Measurements from ENCODE around the gene BMP5.
"Not testable (repeated sequence)": the region's sequence is repeated elsewhere in the genome, so short reads cannot be mapped to it uniquely, and the experiment has no call there.

BMP5 gene

GRCh38 chr6:55875400-55875799 lies at the start of gene BMP5:
Gene BMP5, minus strand, starts transcription at chr6:55875590. Its CDS starts 725 bp downstream, at chr6:55874865.
- no peak within 1 kb of the TSS for H3K27ac ChIP-seq (ENCODE audit: low read depth, low read length)
- no peaks in the 10 kb centered on the region for H3K27me3 ChIP-seq (ENCODE audit: control insufficient read depth, insufficient read depth, low read length)
- H3K4me1 ChIP-seq (ENCODE audit: control insufficient read depth, insufficient read depth, low read length): no peaks in the 10 kb centered on the region
- no peak within 1 kb of the TSS for H3K4me3 ChIP-seq (ENCODE audit: low read length)
- no peaks in the 10 kb centered on the region for H3K36me3 ChIP-seq (ENCODE audit: control insufficient read depth, insufficient read depth, low read length)
- no peak within 1 kb of the TSS for H3K9ac ChIP-seq (ENCODE audit: low read length)

GRCh38 chr6:55922406-55922805 lies 47.0 kb upstream of the BMP5 start:
- Histone ChIP-seq H3K4me1 (ENCODE audit: control insufficient read depth, insufficient read depth, low read length) (no peaks in the 10 kb centered on the region), H3K27me3 (ENCODE audit: control insufficient read depth, insufficient read depth, low read length) (no peaks in the 10 kb centered on the region), H3K4me3 (ENCODE audit: low read length) (no peak overlapping the region), H3K9ac (ENCODE audit: low read length) (no peak overlapping the region), H3K36me3 (ENCODE audit: control insufficient read depth, insufficient read depth, low read length) (no peaks in the 10 kb centered on the region), H3K27ac (ENCODE audit: low read depth, low read length) (no peak overlapping the region)

GRCh38 chr6:55919716-55920308 lies 44.4 kb upstream of the BMP5 start:
- H3K4me1 ChIP-seq (ENCODE audit: control insufficient read depth, insufficient read depth, low read length): no peaks in the 10 kb centered on the region
- no peak overlapping the region for H3K27ac ChIP-seq (ENCODE audit: low read depth, low read length)
- no peaks in the 10 kb centered on the region for H3K27me3 ChIP-seq (ENCODE audit: control insufficient read depth, insufficient read depth, low read length)
- no peak overlapping the region for H3K4me3 ChIP-seq (ENCODE audit: low read length)
- no peaks in the 10 kb centered on the region for H3K36me3 ChIP-seq (ENCODE audit: control insufficient read depth, insufficient read depth, low read length)
- H3K9ac ChIP-seq (ENCODE audit: low read length): no peak overlapping the region

GRCh38 chr6:55918639-55919038 lies 43.2 kb upstream of the BMP5 start:
- H3K27me3 ChIP-seq (ENCODE audit: control insufficient read depth, insufficient read depth, low read length): no peaks in the 10 kb centered on the region
- H3K4me1 ChIP-seq (ENCODE audit: control insufficient read depth, insufficient read depth, low read length): no peaks in the 10 kb centered on the region
- H3K36me3 ChIP-seq (ENCODE audit: control insufficient read depth, insufficient read depth, low read length): no peaks in the 10 kb centered on the region
- no peak overlapping the region for H3K9ac ChIP-seq (ENCODE audit: low read length)
- no peak overlapping the region for H3K4me3 ChIP-seq (ENCODE audit: low read length)
- H3K27ac ChIP-seq (ENCODE audit: low read depth, low read length): no peak overlapping the region

GRCh38 chr6:55917751-55918415 lies 42.5 kb upstream of the BMP5 start:
- Histone ChIP-seq H3K4me3 (ENCODE audit: low read length) (no peak overlapping the region), H3K27ac (ENCODE audit: low read depth, low read length) (no peak overlapping the region), H3K4me1 (ENCODE audit: control insufficient read depth, insufficient read depth, low read length) (no peaks in the 10 kb centered on the region), H3K9ac (ENCODE audit: low read length) (no peak overlapping the region), H3K36me3 (ENCODE audit: control insufficient read depth, insufficient read depth, low read length) (no peaks in the 10 kb centered on the region), H3K27me3 (ENCODE audit: control insufficient read depth, insufficient read depth, low read length) (no peaks in the 10 kb centered on the region)

- H3K4me1 ChIP-seq (ENCODE audit: control insufficient read depth, insufficient read depth, low read length): no peaks in the 10 kb centered on the region
- H3K36me3 ChIP-seq (ENCODE audit: control insufficient read depth, insufficient read depth, low read length): no peaks in the 10 kb centered on the region
- H3K4me3 ChIP-seq (ENCODE audit: low read length): no peak overlapping the region
- no peak overlapping the region for H3K27ac ChIP-seq (ENCODE audit: low read depth, low read length)
- H3K27me3 ChIP-seq (ENCODE audit: control insufficient read depth, insufficient read depth, low read length): no peaks in the 10 kb centered on the region
- no peak overlapping the region for H3K9ac ChIP-seq (ENCODE audit: low read length)
These were observed 40.8 kb upstream of the BMP5 start for GRCh38 chr6:55916188-55916587.

- H3K36me3 ChIP-seq (ENCODE audit: control insufficient read depth, insufficient read depth, low read length): no peaks in the 10 kb centered on the region
- H3K27me3 ChIP-seq (ENCODE audit: control insufficient read depth, insufficient read depth, low read length): no peaks in the 10 kb centered on the region
- H3K4me1 ChIP-seq (ENCODE audit: control insufficient read depth, insufficient read depth, low read length): no peaks in the 10 kb centered on the region
- no peak overlapping the region for H3K4me3 ChIP-seq (ENCODE audit: low read length)
- H3K9ac ChIP-seq (ENCODE audit: low read length): no peak overlapping the region
- H3K27ac ChIP-seq (ENCODE audit: low read depth, low read length): no peak overlapping the region
These were observed 38.1 kb upstream of the BMP5 start for GRCh38 chr6:55913228-55914195.

- H3K9ac ChIP-seq (ENCODE audit: low read length); H3K27me3 ChIP-seq (ENCODE audit: control insufficient read depth, insufficient read depth, low read length); H3K4me3 ChIP-seq (ENCODE audit: low read length); H3K36me3 ChIP-seq (ENCODE audit: control insufficient read depth, insufficient read depth, low read length); H3K27ac ChIP-seq (ENCODE audit: low read depth, low read length); H3K4me1 ChIP-seq (ENCODE audit: control insufficient read depth, insufficient read depth, low read length): not testable (repeated sequence)
These were observed 35.1 kb upstream of the BMP5 start for GRCh38 chr6:55910466-55910865.

GRCh38 chr6:55909911-55910310 lies 34.5 kb upstream of the BMP5 start:
- H3K4me3 ChIP-seq (ENCODE audit: low read length): not testable (repeated sequence)

GRCh38 chr6:55902796-55903195 lies 27.4 kb upstream of the BMP5 start:
- H3K4me3 ChIP-seq (ENCODE audit: low read length): no peak overlapping the region
- H3K27me3 ChIP-seq (ENCODE audit: control insufficient read depth, insufficient read depth, low read length): no peaks in the 10 kb centered on the region
- no peak overlapping the region for H3K27ac ChIP-seq (ENCODE audit: low read depth, low read length)
- H3K36me3 ChIP-seq (ENCODE audit: control insufficient read depth, insufficient read depth, low read length): no peaks in the 10 kb centered on the region
- H3K4me1 ChIP-seq (ENCODE audit: control insufficient read depth, insufficient read depth, low read length): no peaks in the 10 kb centered on the region
- H3K9ac ChIP-seq (ENCODE audit: low read length): no peak overlapping the region

More at GRCh38 chr6:55909911-55910310, 34.5 kb upstream of the BMP5 start:
- H3K36me3 ChIP-seq (ENCODE audit: control insufficient read depth, insufficient read depth, low read length); H3K9ac ChIP-seq (ENCODE audit: low read length); H3K27me3 ChIP-seq (ENCODE audit: control insufficient read depth, insufficient read depth, low read length); H3K27ac ChIP-seq (ENCODE audit: low read depth, low read length); H3K4me1 ChIP-seq (ENCODE audit: control insufficient read depth, insufficient read depth, low read length): not testable (repeated sequence)

GRCh38 chr6:55901765-55902270 lies 26.4 kb upstream of the BMP5 start:
- Histone ChIP-seq H3K27ac (ENCODE audit: low read depth, low read length) (no peak overlapping the region), H3K27me3 (ENCODE audit: control insufficient read depth, insufficient read depth, low read length) (no peaks in the 10 kb centered on the region), H3K4me1 (ENCODE audit: control insufficient read depth, insufficient read depth, low read length) (no peaks in the 10 kb centered on the region), H3K4me3 (ENCODE audit: low read length) (no peak overlapping the region), H3K9ac (ENCODE audit: low read length) (no peak overlapping the region), H3K36me3 (ENCODE audit: control insufficient read depth, insufficient read depth, low read length) (no peaks in the 10 kb centered on the region)

- Histone ChIP-seq H3K27me3 (ENCODE audit: control insufficient read depth, insufficient read depth, low read length) (no peaks in the 10 kb centered on the region), H3K4me1 (ENCODE audit: control insufficient read depth, insufficient read depth, low read length) (no peaks in the 10 kb centered on the region), H3K9ac (ENCODE audit: low read length) (no peak overlapping the region), H3K4me3 (ENCODE audit: low read length) (no peak overlapping the region), H3K27ac (ENCODE audit: low read depth, low read length) (no peak overlapping the region), H3K36me3 (ENCODE audit: control insufficient read depth, insufficient read depth, low read length) (no peaks in the 10 kb centered on the region)
These were observed 23.0 kb upstream of the BMP5 start for GRCh38 chr6:55898342-55898741.
